H1 (cell line): Measurements from ENCODE around the gene PIMREG. TPM values are rescaled to one million over a fixed set of nuclear protein-coding genes. Genes with fewer than 3 reads are reported as not detected.
A peak's percentile ranks its signal among the peaks of the same experiment; 100 is the strongest.

Source experiments
- CTBP2 ChIP-seq: IDR thresholded peaks from 2 replicates; pipeline ENCODE4 v1.7.0; 2011; ENCODE audit warnings: borderline replicate concordance, mild to moderate bottlenecking, moderate library complexity, mixed read lengths, low read length; ENCODE audit not compliant: insufficient read depth, insufficient read length
- GABPA ChIP-seq: IDR thresholded peaks from 2 replicates; pipeline ENCODE4 v1.6.1; 2011; ENCODE audit warnings: mild to moderate bottlenecking, low read length, moderate library complexity, borderline replicate concordance; ENCODE audit not compliant: insufficient read depth
- JUND ChIP-seq: IDR thresholded peaks from 2 replicates; pipeline ENCODE4 v1.6.1; 2011; ENCODE audit warnings: mild to moderate bottlenecking, improper control_type of control experiment, low read length
- KDM1A ChIP-seq: fragments of 200-600, 300-600 bp; sonication (generic); IDR thresholded peaks from 2 replicates; pipeline ENCODE4 v1.7.1; 2016; ENCODE audit warnings: mild to moderate bottlenecking, low read length, borderline replicate concordance
- KDM4A ChIP-seq: IDR thresholded peaks from one replicate; pipeline ENCODE4 v1.7.1; 2012; ENCODE audit warnings: low read depth, mild to moderate bottlenecking, moderate library complexity, low read length, inconsistent platforms; ENCODE audit not compliant: severe bottlenecking
- NANOG ChIP-seq: IDR thresholded peaks from 2 replicates; pipeline ENCODE4 v1.6.1; 2011; ENCODE audit warnings: low read length, low read depth, mild to moderate bottlenecking, inconsistent platforms; ENCODE audit not compliant: insufficient read depth, poor library complexity, severe bottlenecking
- NRF1 ChIP-seq: IDR thresholded peaks from 2 replicates; pipeline ENCODE4 v1.6.1; 2011; ENCODE audit warnings: mild to moderate bottlenecking, low read depth, low read length, improper control_type of control experiment
- SIX5 ChIP-seq: IDR thresholded peaks from 2 replicates; pipeline ENCODE4 v1.6.1; 2011; ENCODE audit warnings: mild to moderate bottlenecking, low read depth, low read length
- TAF7 ChIP-seq: optimal IDR thresholded peaks from 2 replicates; pipeline ENCODE3; 2011; ENCODE audit warnings: low read depth, mild to moderate bottlenecking, inconsistent platforms, low read length, moderate library complexity, borderline replicate concordance
- TCF12 ChIP-seq: IDR thresholded peaks from 2 replicates; pipeline ENCODE4 v1.6.1; 2011; ENCODE audit warnings: low read depth, mild to moderate bottlenecking, low read length
- polyA plus RNA-seq, 7 experiments: library from polyadenylated mRNA; depleted of rRNA in 3 of 7; stranded (reverse) in 5 of 7; unstranded in 2 of 7; fragments of >200 nt in 5 of 7; fragments of 200-250 nt in 2 of 7; gene quantifications; 1 replicate in 5 of 7; 2 replicates in 1 of 7; 4 replicates in 1 of 7; pipeline versions ENCODE4 v1.2.1 to v1.2.3, GENCODE V29; 2011 to 2013; ENCODE audit warnings: missing spikeins in 2 of 7, mixed read lengths in 2 of 7
- total RNA-seq: library from RNA; stranded (reverse); fragmentation: NEBNext Ultra II Directional; extraction: Animal tissue kit (Norgen Biotek cat#: 25700); gene quantifications from 2 replicates; pipeline ENCODE4 v1.2.1, GENCODE V29; 2021
- TF ChIP-seq, protein P1 (sequence below): IDR thresholded peaks from 2 replicates; pipeline ENCODE4 v1.6.1; 2012; ENCODE audit warnings: inconsistent platforms

The PIMREG gene
- total and polyA plus RNA-seq, 2 of the 8 experiments (the other 6 are each of a cell fraction or from before 2014, with no cell fraction given) = 133 to 148 TPM

DNA sequence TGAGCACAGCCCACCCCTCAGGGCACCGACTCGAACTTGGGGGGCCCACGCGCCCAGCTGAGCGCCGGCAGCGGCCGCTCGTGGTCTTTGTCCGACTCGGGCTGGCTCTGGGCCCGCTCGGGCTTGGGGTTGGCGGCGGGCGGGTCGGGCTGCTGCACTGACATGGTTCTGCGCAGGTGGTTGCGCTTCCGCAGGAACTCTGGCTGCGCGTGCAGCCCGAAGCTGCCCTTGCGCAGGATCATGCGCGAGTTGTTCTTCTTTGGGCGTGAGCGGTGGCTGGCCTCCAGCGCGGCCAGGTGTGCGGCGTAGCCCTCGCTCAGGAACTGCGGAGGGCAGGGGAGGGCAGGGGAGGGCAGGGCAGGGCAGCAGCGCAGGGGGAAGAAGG is 11.1 kb downstream of the PIMREG start (continued):
- no peak for TF ChIP-seq SIX5
- TF ChIP-seq JUND = no peak
- peak; percentile 51 for TF ChIP-seq TAF7
- TF ChIP-seq KDM1A = no peak
- TF ChIP-seq TCF12 = peak; percentile 41; the same call in 1 of the 2 replicates
- no peak for TF ChIP-seq NANOG
- TF ChIP-seq CTBP2 = no peak
- TF ChIP-seq, protein P1, sequence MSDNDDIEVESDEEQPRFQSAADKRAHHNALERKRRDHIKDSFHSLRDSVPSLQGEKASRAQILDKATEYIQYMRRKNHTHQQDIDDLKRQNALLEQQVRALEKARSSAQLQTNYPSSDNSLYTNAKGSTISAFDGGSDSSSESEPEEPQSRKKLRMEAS = peak; percentile 80
- TF ChIP-seq GABPA = no peak
- TF ChIP-seq KDM4A = peak; percentile 29
- TF ChIP-seq NRF1 = peak; percentile 54
